Activated T-helper 1 cell treated with anti-CD3 and anti-CD28 coated beads, Interleukin-2, amount 50 U/mL, for 16 hours (primary cell): ENCODE measurements around the gene ADRB2.

Experiments
- DNase-seq, 2 donors: peaks; one replicate each; pipeline ENCODE4 v3.0.0-alpha.2; 2020; ENCODE audit warnings: low read depth in 1 of 2, low spot score in 1 of 2

The ADRB2 gene

GRCh38 chr5:148805326-148806290 is 20.8 kb upstream of the ADRB2 start:
- no peak for DNase-seq

DNA sequence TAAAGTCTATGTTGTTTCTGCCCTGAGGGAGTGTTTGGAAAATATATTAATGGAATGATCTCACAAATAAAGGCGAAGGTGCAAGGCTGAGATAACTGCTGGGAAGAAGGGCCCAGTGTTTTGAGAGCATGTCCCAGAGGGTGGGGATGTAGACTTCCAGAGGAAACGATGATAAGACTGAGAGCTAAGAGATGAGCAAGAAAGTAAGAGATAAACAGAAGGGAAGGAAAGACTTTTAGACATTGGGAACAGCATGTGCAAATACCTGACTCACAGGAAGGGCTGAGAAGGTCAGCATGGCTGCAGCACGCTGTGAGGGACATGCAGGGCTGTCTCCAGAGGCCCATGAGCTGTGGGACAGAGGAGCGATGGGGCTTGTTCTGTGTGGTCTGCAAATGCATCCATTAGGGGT is 19.9 kb upstream of the ADRB2 start:
- DNase-seq = no peak

GRCh38 chr5:148807851-148808250 is 18.6 kb upstream of the ADRB2 start:
- no peak for DNase-seq

- DNase-seq = no peak
These were observed 17.4 kb upstream of the ADRB2 start for GRCh38 chr5:148808864-148809642.

- DNase-seq = no peak
These were observed 16.5 kb upstream of the ADRB2 start for GRCh38 chr5:148809781-148810524.

DNA sequence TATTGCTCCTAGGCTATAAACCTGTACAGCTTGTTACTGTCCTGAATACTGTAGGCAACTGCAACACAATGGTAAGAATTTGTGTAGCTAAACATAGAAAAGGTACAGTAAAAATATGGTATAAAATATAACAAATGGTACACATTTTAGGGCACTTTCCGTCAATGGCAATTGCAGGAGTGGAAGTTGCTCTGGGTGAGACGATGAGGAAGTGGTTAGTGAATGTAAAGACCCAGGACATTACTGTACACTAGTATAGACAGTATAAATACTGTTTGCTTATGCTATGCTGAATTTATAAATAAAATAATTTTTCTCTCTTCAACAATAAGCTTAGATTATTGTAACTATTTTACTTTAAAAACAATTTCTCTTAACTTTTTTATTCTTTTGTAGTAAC is 15.6 kb upstream of the ADRB2 start:
- no peak for DNase-seq

DNA sequence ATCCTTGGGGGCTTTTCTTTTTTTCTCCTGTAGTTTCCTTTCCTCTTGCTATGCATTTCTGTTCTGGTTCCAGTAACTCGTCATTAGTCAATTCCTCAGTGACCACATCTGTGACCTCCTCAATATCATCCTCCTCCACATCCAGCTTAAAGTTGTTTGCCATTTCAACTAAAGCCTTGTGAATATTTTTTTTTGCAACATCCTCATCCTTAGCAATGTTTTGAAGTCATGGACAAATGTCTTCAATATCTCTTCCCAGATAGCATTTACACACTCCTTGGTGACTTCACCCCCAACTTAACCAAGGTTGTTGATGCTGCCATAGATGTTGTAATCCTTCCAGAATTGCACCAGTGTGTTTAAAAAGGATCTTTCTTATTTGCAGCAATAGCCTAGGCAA is 14.7 kb upstream of the ADRB2 start:
- no peak for DNase-seq

- no peak for DNase-seq
These were observed 11.3 kb upstream of the ADRB2 start for GRCh38 chr5:148815086-148815485.

DNA sequence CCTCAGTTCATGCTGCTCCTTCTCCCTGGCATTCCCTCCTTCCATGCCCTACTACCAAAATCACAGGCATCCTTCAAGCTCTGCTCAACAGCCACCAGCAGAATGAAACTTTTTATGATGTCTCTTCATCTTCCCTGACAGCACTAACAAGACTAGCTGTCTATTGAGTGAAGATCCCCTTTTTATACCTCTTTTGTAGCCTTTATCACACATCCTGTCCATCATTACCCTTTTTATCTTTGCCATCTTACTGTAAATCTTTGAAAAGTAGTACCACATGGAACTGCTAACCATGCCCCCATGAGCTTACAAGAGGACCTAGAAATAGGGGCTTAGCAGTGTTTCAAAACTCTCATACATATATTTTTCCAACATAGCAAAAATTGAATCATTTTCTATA is 10.8 kb upstream of the ADRB2 start:
- DNase-seq = no peak

DNA sequence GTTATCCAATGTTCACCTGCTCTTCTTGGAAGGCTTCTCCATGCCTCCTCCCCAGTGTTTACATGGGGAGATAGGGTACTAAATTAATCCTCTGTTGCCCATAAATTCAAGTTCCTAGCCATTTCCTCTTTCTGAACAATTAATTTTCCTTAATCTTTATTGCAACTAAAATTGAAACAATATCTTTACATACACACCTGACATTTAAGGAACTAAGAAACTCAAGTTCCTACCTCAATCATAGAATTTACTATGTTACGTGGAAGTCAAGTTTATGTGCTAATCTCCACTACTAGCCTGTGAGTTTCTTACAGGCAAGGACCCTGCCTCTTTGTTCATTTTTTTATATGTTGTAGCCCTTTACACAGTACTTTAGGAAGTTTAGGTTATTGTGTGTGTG is 10.1 kb upstream of the ADRB2 start:
- no peak for DNase-seq

DNA sequence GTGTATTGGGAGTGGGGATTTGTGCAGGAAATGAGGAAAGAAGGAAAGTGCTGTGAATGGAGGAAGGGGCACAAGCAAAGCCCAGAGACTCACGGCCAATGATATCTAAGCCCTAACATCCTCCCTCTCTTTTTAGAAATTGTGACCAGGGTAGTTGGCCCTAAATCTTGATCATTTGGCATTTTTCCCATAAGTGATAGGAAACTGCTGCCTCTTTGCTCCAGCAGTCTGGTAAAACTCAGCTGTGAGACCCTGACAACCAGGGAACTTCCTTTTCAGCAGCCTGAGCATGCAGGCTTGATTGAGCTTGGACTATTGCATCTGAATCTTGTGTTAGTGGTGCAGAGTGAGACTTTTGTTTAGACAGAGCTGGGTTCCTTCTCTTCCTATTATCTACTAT is 9.6 kb upstream of the ADRB2 start:
- DNase-seq = no peak

DNA sequence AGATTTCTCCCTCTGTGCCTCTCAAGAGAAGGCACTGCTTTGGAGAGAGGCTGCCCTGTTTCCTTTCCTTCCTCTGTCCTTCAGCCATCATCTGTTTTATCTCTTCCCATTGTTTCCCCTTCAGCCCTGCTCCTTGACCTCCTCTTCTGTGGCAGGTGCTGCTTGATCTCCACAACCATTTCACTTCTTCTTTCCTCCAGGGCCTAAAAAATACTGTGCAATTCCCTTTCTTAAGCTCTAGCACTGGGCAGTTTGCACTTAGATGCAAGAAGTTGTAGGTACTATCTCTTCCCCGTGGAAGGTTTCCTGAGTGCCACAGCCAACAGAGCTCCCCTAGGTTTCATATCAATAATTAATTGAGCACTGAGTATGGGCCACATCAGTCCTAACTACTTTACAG is 8.8 kb upstream of the ADRB2 start:
- DNase-seq = no peak

DNA sequence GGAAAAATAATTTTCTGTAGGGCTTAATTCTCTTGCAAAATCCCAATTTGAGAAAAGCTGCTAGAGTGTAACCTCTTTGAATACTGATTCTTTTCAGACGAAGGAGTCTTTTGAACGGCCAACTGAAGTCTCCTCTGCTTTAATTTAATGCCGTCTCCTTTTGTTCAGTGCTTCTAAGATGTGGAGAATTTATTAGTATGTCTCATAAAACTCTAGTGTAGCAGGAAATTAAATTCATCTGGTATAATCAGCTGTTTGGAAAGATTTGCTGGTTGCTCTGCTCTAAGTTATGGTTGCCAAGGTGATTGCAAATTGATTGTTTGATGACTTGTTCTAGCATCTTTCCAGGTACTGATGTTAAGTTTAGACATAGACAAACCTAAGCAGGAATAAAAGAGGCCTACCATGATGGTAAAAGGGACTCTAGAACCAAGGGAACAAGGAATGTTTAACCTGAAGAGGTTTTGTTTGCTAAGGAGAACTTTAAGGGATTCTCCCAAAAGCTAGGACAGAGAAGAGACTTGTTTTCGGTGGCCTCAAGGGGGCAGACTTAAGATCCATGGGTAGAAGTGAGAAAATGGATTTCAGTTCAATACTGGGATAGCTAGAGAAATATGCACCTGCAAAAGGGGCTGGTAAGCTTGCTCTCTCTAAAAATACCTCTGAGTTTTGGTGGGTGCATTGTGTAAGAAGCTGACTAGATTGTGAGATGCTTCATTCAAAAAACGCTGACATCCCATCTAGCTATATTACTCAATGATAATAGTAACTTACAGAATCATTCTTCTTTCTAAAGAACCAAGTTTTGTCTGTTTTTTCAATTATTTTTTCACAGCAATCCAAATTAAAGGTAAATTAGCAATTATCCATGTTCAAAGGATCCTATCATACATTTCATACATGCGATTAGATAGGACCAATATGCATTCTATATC is 5.7 kb upstream of the ADRB2 start:
- no peak for DNase-seq

GRCh38 chr5:148823871-148824270 is 2.5 kb upstream of the ADRB2 start:
- no peak for DNase-seq

DNA sequence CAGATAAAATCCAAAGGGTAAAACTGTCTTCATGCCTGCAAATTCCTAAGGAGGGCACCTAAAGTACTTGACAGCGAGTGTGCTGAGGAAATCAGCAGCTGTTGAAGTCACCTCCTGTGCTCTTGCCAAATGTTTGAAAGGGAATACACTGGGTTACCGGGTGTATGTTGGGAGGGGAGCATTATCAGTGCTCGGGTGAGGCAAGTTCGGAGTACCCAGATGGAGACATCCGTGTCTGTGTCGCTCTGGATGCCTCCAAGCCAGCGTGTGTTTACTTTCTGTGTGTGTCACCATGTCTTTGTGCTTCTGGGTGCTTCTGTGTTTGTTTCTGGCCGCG is 727 bp upstream of the ADRB2 start:
- DNase-seq = no peak

GRCh38 chr5:148826739-148827070 is 294 bp downstream of the ADRB2 start:
- DNase-seq = no peak

- no peak for DNase-seq
These were observed 1.3 kb downstream of the ADRB2 start for GRCh38 chr5:148827723-148828122.

DNA sequence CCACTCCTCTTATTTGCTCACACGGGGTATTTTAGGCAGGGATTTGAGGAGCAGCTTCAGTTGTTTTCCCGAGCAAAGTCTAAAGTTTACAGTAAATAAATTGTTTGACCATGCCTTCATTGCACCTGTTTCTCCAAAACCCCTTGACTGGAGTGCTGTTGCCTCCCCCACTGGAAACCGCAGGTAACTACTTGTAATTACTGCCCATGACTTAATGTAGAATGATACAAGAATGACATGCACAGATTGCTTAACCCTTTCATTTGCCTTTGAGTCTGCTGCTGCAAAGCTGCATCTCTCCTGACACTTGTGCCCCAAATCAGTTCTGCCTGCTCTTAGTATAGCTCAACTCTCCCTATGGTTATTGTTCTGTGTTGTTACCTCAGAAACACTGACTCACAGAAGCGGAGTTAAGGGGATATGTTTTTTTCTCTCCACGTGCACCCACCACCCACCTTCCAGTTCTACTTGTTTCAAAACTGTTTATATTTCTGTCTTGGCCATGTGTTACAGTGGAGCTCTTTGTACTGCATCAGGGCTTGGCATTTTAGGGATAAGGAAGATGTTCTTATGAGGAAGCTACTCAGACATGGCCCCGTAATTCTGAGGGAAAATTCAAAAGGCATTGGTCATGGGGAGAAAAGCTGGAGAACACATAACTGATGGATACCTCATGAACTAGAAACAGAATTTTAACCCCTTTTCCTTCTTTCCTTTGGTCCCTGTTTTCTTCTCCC is 2.3 kb downstream of the ADRB2 start:
- no peak for DNase-seq

GRCh38 chr5:148829248-148829594 is 2.8 kb downstream of the ADRB2 start:
- no peak for DNase-seq

DNA sequence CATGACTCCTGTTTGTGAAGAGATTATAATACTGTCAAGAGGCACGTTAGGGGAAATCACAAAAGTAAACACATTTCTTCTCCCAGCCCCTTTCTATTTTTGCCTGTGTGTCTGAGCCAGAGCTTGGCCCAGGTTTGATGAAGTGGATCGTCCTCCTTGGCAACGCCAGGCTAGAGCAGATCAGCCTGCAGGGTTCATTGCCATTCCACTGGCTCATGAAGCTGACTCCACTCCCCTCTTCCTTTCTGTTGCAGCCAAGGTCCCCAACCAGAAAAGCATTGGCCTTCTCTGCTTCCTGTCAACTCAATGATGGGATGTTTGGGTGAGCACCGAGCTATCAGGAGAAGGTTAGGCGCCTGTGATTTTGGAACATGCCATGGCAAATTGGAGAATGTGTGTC is 3.3 kb downstream of the ADRB2 start:
- DNase-seq = no peak
